ENCODE results near the gene SLC6A17. TPM values are rescaled to one million over a fixed set of nuclear protein-coding genes. Genes with fewer than 3 reads are reported as not detected.
A peak's percentile ranks its signal among the peaks of the same experiment; 100 is the strongest.

Gene SLC6A17
- total RNA-seq, 1 experiment from 2014 or later: 0.24 TPM

DNA sequence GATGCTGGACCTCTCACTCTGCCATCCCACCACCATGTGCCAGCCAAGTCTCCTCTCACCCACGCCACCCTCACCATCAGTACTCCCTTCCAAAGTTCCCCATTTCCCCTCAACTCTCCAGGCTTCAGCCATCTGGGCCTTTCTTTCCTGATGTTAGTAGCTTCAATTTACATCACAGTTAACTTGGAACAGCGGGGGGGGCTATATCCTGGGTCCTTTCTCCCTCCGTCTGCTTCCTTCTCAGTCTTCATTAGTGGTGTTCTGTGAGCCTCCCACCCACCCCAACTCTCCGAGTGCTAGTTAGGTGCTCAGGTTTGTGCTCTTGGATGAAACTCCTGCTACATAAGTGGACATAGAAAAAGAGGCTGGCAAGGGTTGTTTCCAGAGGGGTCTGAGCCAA lies 91.8 kb downstream of the SLC6A17 start:
- DNase-seq (ENCODE audit: low spot score) (peak; percentile 28), ATAC-seq (no peak)
- Mint-ChIP-seq H3K4me3 (no peak overlapping the region), H3K36me3 (no peaks in the 10 kb centered on the region), H3K9me3 (no peaks in the 10 kb centered on the region), H3K27ac (no peak overlapping the region; the same call in 1 of the 2 replicates), H3K4me1 (peaks cover 39% of the 10 kb centered on the region), H3K27me3 (ENCODE audit: low read depth) (peaks cover 16% of the 10 kb centered on the region; the same call in 1 of the 2 replicates)
- ChIA-PET POLR2A (no interaction called here), CTCF (interaction anchor here (1.0 to 6.4 kb wide), 8 partner anchors 13 to 254 kb away, joined by 3 to 31 read pairs (median 4); partner anchors contain the start of gene SLC6A17)
- TF ChIP-seq ZNF423 (CRISPR knock-in tag; IDR thresholded peaks at IDR 0.05): peak; percentile 66
- TF ChIP-seq ZNF263 (CRISPR knock-in tag; IDR thresholded peaks at IDR 0.05; ENCODE audit: low read depth): no peak

DNA sequence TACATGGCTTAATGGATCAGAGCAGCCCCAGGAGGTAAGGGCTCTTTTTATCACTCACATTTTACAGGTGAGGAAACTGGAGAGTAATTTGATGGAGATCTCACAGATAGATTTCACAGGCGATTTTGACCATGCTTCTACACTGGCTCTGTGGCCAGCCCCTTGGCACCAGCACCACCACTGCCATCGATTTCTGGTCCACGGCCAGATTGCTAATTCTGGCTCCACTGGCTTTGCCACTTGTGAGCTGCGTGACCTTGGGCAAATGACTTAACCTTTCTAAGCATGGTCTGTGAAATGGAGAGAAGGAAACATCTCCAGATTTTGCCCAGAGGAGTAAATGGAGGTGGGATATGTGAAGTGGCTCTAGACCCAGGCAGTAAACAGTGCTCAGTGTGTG lies 92.4 kb downstream of the SLC6A17 start:
- DNase-seq (ENCODE audit: low spot score) (no peak), ATAC-seq (no peak)
- Mint-ChIP-seq H3K27ac (no peak overlapping the region), H3K9me3 (no peaks in the 10 kb centered on the region), H3K27me3 (ENCODE audit: low read depth) (peaks cover 16% of the 10 kb centered on the region; the same call in 1 of the 2 replicates), H3K4me3 (no peak overlapping the region), H3K4me1 (peaks cover 39% of the 10 kb centered on the region), H3K36me3 (no peaks in the 10 kb centered on the region)
- ChIA-PET CTCF (interaction anchor here (0.8 to 6.4 kb wide), 7 partner anchors 33 to 253 kb away, joined by 3 to 31 read pairs (median 3); partner anchors contain the start of gene SLC6A17), POLR2A (no interaction called here)
- TF ChIP-seq, protein P1, sequence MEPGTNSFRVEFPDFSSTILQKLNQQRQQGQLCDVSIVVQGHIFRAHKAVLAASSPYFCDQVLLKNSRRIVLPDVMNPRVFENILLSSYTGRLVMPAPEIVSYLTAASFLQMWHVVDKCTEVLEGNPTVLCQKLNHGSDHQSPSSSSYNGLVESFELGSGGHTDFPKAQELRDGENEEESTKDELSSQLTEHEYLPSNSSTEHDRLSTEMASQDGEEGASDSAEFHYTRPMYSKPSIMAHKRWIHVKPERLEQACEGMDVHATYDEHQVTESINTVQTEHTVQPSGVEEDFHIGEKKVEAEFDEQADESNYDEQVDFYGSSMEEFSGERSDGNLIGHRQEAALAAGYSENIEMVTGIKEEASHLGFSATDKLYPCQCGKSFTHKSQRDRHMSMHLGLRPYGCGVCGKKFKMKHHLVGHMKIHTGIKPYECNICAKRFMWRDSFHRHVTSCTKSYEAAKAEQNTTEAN (CRISPR knock-in tag; IDR thresholded peaks at IDR 0.05): no peak
- TF ChIP-seq ZBTB21 (CRISPR knock-in tag; IDR thresholded peaks at IDR 0.05; ENCODE audit: borderline replicate concordance) (no peak), MYBL2 (CRISPR knock-in tag; IDR thresholded peaks at IDR 0.05) (no peak), ZNF138 (CRISPR knock-in tag; conservative IDR thresholded peaks at IDR 0.05) (no peak), PRRX2 (CRISPR knock-in tag; IDR thresholded peaks at IDR 0.05) (no peak), GRHL2 (CRISPR knock-in tag; IDR thresholded peaks at IDR 0.05; ENCODE audit: insufficient replicate concordance, severe bottlenecking) (no peak), IRF2 (CRISPR knock-in tag; IDR thresholded peaks at IDR 0.05; ENCODE audit: borderline replicate concordance, low read depth) (no peak), ZNF219 (CRISPR knock-in tag; IDR thresholded peaks at IDR 0.05; ENCODE audit: borderline replicate concordance) (no peak), ZNF423 (CRISPR knock-in tag; IDR thresholded peaks at IDR 0.05) (no peak), FOXK1 (CRISPR knock-in tag; IDR thresholded peaks at IDR 0.05) (no peak), TEAD1 (CRISPR knock-in tag; IDR thresholded peaks at IDR 0.05) (no peak)
- TF ChIP-seq, protein P2, sequence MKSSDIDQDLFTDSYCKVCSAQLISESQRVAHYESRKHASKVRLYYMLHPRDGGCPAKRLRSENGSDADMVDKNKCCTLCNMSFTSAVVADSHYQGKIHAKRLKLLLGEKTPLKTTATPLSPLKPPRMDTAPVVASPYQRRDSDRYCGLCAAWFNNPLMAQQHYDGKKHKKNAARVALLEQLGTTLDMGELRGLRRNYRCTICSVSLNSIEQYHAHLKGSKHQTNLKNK (CRISPR knock-in tag; IDR thresholded peaks at IDR 0.05): no peak
- TF ChIP-seq, protein P3, sequence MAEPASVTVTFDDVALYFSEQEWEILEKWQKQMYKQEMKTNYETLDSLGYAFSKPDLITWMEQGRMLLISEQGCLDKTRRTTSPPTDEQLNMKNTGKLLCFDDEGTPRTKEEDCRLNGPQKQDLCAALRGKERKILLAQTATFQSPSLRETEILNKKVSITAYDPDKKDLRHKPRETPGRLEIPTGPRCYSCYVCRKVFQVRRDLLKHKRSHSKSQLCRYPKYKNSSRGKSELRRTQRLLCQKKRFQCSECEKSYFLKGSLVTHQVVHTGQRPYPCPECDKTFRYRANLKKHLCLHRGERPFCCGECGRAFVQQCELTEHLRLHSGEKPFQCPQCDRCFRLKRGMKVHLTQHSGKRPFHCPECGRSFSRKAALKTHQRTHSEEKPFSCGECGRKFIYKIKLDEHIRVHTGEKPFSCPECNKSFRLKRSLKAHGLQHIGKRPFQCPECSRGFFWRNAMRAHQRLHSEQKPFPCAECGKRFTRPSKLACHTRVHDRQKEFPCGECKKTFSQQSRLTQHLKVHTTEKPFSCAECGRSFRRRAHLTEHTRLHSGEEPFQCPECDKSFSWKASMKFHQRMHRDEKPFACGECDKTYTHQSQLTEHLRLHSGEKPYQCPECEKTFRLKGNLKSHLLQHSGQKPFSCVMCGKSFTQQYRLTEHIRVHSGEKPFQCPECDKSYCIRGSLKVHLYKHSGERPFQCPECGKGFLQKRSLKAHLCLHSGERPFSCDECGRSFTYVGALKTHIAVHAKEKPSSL (CRISPR knock-in tag; conservative IDR thresholded peaks at IDR 0.05): no peak
- TF ChIP-seq, protein P4, sequence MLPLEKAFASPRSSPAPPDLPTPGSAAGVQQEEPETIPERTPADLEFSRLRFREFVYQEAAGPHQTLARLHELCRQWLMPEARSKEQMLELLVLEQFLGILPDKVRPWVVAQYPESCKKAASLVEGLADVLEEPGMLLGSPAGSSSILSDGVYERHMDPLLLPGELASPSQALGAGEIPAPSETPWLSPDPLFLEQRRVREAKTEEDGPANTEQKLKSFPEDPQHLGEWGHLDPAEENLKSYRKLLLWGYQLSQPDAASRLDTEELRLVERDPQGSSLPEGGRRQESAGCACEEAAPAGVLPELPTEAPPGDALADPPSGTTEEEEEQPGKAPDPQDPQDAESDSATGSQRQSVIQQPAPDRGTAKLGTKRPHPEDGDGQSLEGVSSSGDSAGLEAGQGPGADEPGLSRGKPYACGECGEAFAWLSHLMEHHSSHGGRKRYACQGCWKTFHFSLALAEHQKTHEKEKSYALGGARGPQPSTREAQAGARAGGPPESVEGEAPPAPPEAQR (CRISPR knock-in tag; IDR thresholded peaks at IDR 0.05): no peak
- TF ChIP-seq, protein P5, sequence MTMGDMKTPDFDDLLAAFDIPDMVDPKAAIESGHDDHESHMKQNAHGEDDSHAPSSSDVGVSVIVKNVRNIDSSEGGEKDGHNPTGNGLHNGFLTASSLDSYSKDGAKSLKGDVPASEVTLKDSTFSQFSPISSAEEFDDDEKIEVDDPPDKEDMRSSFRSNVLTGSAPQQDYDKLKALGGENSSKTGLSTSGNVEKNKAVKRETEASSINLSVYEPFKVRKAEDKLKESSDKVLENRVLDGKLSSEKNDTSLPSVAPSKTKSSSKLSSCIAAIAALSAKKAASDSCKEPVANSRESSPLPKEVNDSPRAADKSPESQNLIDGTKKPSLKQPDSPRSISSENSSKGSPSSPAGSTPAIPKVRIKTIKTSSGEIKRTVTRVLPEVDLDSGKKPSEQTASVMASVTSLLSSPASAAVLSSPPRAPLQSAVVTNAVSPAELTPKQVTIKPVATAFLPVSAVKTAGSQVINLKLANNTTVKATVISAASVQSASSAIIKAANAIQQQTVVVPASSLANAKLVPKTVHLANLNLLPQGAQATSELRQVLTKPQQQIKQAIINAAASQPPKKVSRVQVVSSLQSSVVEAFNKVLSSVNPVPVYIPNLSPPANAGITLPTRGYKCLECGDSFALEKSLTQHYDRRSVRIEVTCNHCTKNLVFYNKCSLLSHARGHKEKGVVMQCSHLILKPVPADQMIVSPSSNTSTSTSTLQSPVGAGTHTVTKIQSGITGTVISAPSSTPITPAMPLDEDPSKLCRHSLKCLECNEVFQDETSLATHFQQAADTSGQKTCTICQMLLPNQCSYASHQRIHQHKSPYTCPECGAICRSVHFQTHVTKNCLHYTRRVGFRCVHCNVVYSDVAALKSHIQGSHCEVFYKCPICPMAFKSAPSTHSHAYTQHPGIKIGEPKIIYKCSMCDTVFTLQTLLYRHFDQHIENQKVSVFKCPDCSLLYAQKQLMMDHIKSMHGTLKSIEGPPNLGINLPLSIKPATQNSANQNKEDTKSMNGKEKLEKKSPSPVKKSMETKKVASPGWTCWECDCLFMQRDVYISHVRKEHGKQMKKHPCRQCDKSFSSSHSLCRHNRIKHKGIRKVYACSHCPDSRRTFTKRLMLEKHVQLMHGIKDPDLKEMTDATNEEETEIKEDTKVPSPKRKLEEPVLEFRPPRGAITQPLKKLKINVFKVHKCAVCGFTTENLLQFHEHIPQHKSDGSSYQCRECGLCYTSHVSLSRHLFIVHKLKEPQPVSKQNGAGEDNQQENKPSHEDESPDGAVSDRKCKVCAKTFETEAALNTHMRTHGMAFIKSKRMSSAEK (CRISPR knock-in tag; IDR thresholded peaks at IDR 0.05; ENCODE audit: borderline replicate concordance): no peak
- TF ChIP-seq, protein P6, sequence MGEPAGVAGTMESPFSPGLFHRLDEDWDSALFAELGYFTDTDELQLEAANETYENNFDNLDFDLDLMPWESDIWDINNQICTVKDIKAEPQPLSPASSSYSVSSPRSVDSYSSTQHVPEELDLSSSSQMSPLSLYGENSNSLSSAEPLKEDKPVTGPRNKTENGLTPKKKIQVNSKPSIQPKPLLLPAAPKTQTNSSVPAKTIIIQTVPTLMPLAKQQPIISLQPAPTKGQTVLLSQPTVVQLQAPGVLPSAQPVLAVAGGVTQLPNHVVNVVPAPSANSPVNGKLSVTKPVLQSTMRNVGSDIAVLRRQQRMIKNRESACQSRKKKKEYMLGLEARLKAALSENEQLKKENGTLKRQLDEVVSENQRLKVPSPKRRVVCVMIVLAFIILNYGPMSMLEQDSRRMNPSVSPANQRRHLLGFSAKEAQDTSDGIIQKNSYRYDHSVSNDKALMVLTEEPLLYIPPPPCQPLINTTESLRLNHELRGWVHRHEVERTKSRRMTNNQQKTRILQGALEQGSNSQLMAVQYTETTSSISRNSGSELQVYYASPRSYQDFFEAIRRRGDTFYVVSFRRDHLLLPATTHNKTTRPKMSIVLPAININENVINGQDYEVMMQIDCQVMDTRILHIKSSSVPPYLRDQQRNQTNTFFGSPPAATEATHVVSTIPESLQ (CRISPR knock-in tag; IDR thresholded peaks at IDR 0.05): no peak
- TF ChIP-seq, protein P7, sequence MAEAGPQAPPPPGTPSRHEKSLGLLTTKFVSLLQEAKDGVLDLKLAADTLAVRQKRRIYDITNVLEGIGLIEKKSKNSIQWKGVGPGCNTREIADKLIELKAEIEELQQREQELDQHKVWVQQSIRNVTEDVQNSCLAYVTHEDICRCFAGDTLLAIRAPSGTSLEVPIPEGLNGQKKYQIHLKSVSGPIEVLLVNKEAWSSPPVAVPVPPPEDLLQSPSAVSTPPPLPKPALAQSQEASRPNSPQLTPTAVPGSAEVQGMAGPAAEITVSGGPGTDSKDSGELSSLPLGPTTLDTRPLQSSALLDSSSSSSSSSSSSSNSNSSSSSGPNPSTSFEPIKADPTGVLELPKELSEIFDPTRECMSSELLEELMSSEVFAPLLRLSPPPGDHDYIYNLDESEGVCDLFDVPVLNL (CRISPR knock-in tag; IDR thresholded peaks at IDR 0.05; ENCODE audit: borderline replicate concordance, low read depth): no peak
